T-helper 2 cell treated with Interferon-gamma antibody and Interleukin-4, amounts not matched to agents 100 ng/mL and 5 ng/mL, for 36 hours (primary cell): ENCODE results near the gene MREG. TPM values are rescaled to one million over a fixed set of nuclear protein-coding genes. Genes with fewer than 3 reads are reported as not detected.
"Not testable (repeated sequence)": the region's sequence is repeated elsewhere in the genome, so short reads cannot be mapped to it uniquely, and the experiment has no call there.

Experiments
- intact Hi-C: fragments of 100-400 bp; cut with micrococcal nuclease; formaldehyde crosslinking; loops from one replicate; pipeline ENCODE4 v1.15.1; 2023
- total RNA-seq: library from RNA; stranded (reverse); gene quantifications from 2 replicates; pipeline ENCODE4 v1.2.3, GENCODE V29; 2022

Gene MREG
- total RNA-seq, 1 donor from 2014 or later, result 9.0 TPM

GRCh38 chr2:215926992-215927391, 86.4 kb downstream of the MREG start:
- intact Hi-C loops, result not testable (repeated sequence)

GRCh38 chr2:215921895-215922294, 91.5 kb downstream of the MREG start:
- intact Hi-C loops, result no loop called here

- intact Hi-C loops, result loop anchor here (1.0 kb wide), 1 partner anchor 466 kb away; no protein-coding TSS in a partner anchor
Observed at GRCh38 chr2:215920244-215921100, 92.9 kb downstream of the MREG start.

GRCh38 chr2:215919624-215920243, 93.6 kb downstream of the MREG start:
- intact Hi-C loops, result loop anchor here (1.0 kb wide), 1 partner anchor 465 kb away; no protein-coding TSS in a partner anchor

GRCh38 chr2:215918901-215919599, 94.3 kb downstream of the MREG start:
- intact Hi-C loops, result no loop called here

GRCh38 chr2:215917953-215918620, 95.3 kb downstream of the MREG start:
- intact Hi-C loops, result no loop called here

- intact Hi-C loops, result no loop called here
Observed at GRCh38 chr2:215915441-215915840, 97.9 kb downstream of the MREG start.

GRCh38 chr2:215914777-215915165, 98.6 kb downstream of the MREG start:
- intact Hi-C loops, result no loop called here

GRCh38 chr2:215914054-215914776, 99.1 kb downstream of the MREG start:
- intact Hi-C loops, result no loop called here

- intact Hi-C loops, result no loop called here
Observed at GRCh38 chr2:215912299-215912842, 101.0 kb downstream of the MREG start.

GRCh38 chr2:215911301-215912085, 101.9 kb downstream of the MREG start:
- intact Hi-C loops, result no loop called here

- intact Hi-C loops, result no loop called here
Observed at GRCh38 chr2:215910180-215910579, 103.2 kb downstream of the MREG start.

- intact Hi-C loops, result no loop called here
Observed at GRCh38 chr2:215907147-215907546, 106.2 kb downstream of the MREG start.

GRCh38 chr2:215906458-215906857, 106.9 kb downstream of the MREG start:
- intact Hi-C loops, result no loop called here

- intact Hi-C loops, result no loop called here
Observed at GRCh38 chr2:215905691-215906090, 107.7 kb downstream of the MREG start.

- intact Hi-C loops, result no loop called here
Observed at GRCh38 chr2:215904101-215904500, 109.2 kb downstream of the MREG start.

- intact Hi-C loops, result no loop called here
Observed at GRCh38 chr2:215903203-215903602, 110.1 kb downstream of the MREG start.

GRCh38 chr2:215901796-215902195, 111.6 kb downstream of the MREG start:
- intact Hi-C loops, result no loop called here

GRCh38 chr2:215900843-215901242, 112.5 kb downstream of the MREG start:
- intact Hi-C loops, result no loop called here

- intact Hi-C loops, result no loop called here
Observed at GRCh38 chr2:215900203-215900611, 113.1 kb downstream of the MREG start.
